ENCODE data around the gene CDC14A.

DNA sequence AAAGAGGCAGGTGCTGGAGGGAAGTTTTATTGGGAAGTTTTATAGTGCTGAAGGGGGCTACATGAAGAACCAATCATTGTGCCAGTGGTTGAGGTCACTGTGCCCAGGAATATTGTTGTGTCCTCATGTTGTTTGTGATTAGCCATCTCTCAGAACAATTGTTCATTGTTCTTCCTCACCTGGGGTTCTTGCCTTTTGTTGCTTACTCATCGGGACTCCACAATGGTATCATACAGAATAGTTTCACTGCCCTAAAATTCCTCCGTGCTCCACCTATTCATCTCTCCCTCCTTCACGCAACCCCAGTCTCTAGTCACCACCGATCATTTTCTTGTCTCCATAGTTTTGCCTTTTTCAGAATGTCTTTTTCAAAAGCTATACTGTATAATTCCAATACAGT, 38.9 kb upstream of the CDC14A start:
- TF ChIP-seq, protein P1, sequence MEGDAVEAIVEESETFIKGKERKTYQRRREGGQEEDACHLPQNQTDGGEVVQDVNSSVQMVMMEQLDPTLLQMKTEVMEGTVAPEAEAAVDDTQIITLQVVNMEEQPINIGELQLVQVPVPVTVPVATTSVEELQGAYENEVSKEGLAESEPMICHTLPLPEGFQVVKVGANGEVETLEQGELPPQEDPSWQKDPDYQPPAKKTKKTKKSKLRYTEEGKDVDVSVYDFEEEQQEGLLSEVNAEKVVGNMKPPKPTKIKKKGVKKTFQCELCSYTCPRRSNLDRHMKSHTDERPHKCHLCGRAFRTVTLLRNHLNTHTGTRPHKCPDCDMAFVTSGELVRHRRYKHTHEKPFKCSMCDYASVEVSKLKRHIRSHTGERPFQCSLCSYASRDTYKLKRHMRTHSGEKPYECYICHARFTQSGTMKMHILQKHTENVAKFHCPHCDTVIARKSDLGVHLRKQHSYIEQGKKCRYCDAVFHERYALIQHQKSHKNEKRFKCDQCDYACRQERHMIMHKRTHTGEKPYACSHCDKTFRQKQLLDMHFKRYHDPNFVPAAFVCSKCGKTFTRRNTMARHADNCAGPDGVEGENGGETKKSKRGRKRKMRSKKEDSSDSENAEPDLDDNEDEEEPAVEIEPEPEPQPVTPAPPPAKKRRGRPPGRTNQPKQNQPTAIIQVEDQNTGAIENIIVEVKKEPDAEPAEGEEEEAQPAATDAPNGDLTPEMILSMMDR (conservative IDR thresholded peaks at IDR 0.05 in 1 of 2, IDR thresholded peaks at IDR 0.05 in 1 of 2; ENCODE audit: low read depth in 1 of 2, low read length in 2 of 2), result no peak
- no peak for TF ChIP-seq EZH2 (IDR thresholded peaks at IDR 0.05; ENCODE audit: low read length, missing control alignments)

Measured in fibroblast of lung (primary cell).